CD14-positive monocyte (primary cell): Measurements from ENCODE around the gene NRAS. TPM values are rescaled to one million over a fixed set of nuclear protein-coding genes. Genes with fewer than 3 reads are reported as not detected.
A peak's percentile ranks its signal among the peaks of the same experiment; 100 is the strongest.

Source experiments
- DNase-seq, 3 donors: peaks; one replicate each; pipeline ENCODE4 v3.0.0-alpha.2; 2011 to 2022
- H2AFZ ChIP-seq: 2 replicates; pipeline ENCODE4 v1.6.0; 2012; ENCODE audit warnings: mild to moderate bottlenecking, low read depth, low read length, inconsistent platforms; ENCODE audit not compliant: insufficient read depth, poor library complexity, severe bottlenecking
- H3K27ac ChIP-seq, 2 donors: 1 replicate in 1 of 2; 2 replicates in 1 of 2; pipeline ENCODE4 v1.5.1; 2012 to 2013; ENCODE audit warnings: low read length in 2 of 2, control low read depth in 1 of 2, inconsistent platforms in 1 of 2, low read depth in 1 of 2, mild to moderate bottlenecking in 1 of 2
- H3K27me3 ChIP-seq, 2 donors: one replicate each; pipeline versions ENCODE4 v1.6.0 to v1.6.1; 2011 to 2013; ENCODE audit warnings: low read length in 2 of 2; ENCODE audit not compliant: control insufficient read depth in 2 of 2, insufficient read depth in 2 of 2
- H3K36me3 ChIP-seq, 2 donors: replicated peaks in 1 of 2; 1 replicate in 1 of 2; 2 replicates in 1 of 2; pipeline versions ENCODE4 v1.5.1 to v1.6.1; 2012 to 2013; ENCODE audit warnings: low read length in 2 of 2, control low read depth in 1 of 2, inconsistent platforms in 1 of 2, mild to moderate bottlenecking in 1 of 2; ENCODE audit not compliant: insufficient read depth in 2 of 2, control insufficient read depth in 1 of 2
- H3K4me1 ChIP-seq, 2 donors: 1 replicate in 1 of 2; 2 replicates in 1 of 2; pipeline versions ENCODE4 v1.5.1 to v1.6.1; 2012 to 2013; ENCODE audit warnings: low read length in 2 of 2, control low read depth in 1 of 2, inconsistent platforms in 1 of 2, mild to moderate bottlenecking in 1 of 2, moderate library complexity in 1 of 2; ENCODE audit not compliant: insufficient read depth in 2 of 2, control insufficient read depth in 1 of 2
- H3K4me2 ChIP-seq: replicated peaks from 2 replicates; pipeline ENCODE3; 2012; ENCODE audit warnings: low read length, moderate library complexity, mild to moderate bottlenecking; ENCODE audit not compliant: poor library complexity, severe bottlenecking; ENCODE audit errors: extremely low read depth
- H3K4me3 ChIP-seq, 3 experiments: fragments of 200-600 bp in 1 of 3; sonication (generic) in 1 of 3; replicated peaks in 1 of 3; 1 replicate in 2 of 3; 2 replicates in 1 of 3; pipeline ENCODE4 v1.5.1; 2011 to 2013; ENCODE audit warnings: low read length in 3 of 3, mild to moderate bottlenecking in 3 of 3, control low read depth in 2 of 3, low read depth in 2 of 3, inconsistent platforms in 1 of 3, moderate library complexity in 1 of 3
- H3K79me2 ChIP-seq: 2 replicates; pipeline ENCODE4 v1.6.0; 2012; ENCODE audit warnings: mild to moderate bottlenecking, control low read depth, inconsistent platforms, low read length, moderate library complexity; ENCODE audit not compliant: insufficient read depth
- H3K9ac ChIP-seq: 2 replicates; pipeline ENCODE4 v1.6.0; 2017; ENCODE audit warnings: low read length, mild to moderate bottlenecking; ENCODE audit not compliant: insufficient read depth, poor library complexity, severe bottlenecking
- H3K9me3 ChIP-seq, 2 donors: replicated peaks in 1 of 2; 1 replicate in 1 of 2; 2 replicates in 1 of 2; pipeline versions ENCODE4 v1.5.1 to v1.6.1; 2012 to 2013; ENCODE audit warnings: low read length in 2 of 2, control low read depth in 1 of 2; ENCODE audit not compliant: control insufficient read depth in 1 of 2, insufficient read depth in 1 of 2
- H4K20me1 ChIP-seq: 2 replicates; pipeline ENCODE4 v1.6.0; 2012; ENCODE audit warnings: mild to moderate bottlenecking, low read length, control low read depth, moderate library complexity; ENCODE audit not compliant: insufficient read depth
- H3K27ac Mint-ChIP-seq, 7 donors: one replicate each; pipeline ENCODE4 v1.8.0; 2020; ENCODE audit warnings: mild to moderate bottlenecking in 7 of 7, mixed read lengths in 7 of 7, moderate library complexity in 6 of 7, inconsistent platforms in 2 of 7
- H3K27me3 Mint-ChIP-seq, 3 donors: one replicate each; pipeline ENCODE4 v1.8.0; 2021 to 2022; ENCODE audit warnings: low read depth in 3 of 3, mild to moderate bottlenecking in 3 of 3, mixed read lengths in 3 of 3, moderate library complexity in 3 of 3, inconsistent platforms in 1 of 3
- H3K36me3 Mint-ChIP-seq, 2 donors: one replicate each; pipeline ENCODE4 v1.8.0; 2020; ENCODE audit warnings: mixed read lengths in 2 of 2, inconsistent platforms in 1 of 2, mild to moderate bottlenecking in 1 of 2
- H3K4me1 Mint-ChIP-seq: one replicate; pipeline ENCODE4 v1.8.0; 2020; ENCODE audit warnings: mild to moderate bottlenecking, mixed read lengths
- H3K4me3 Mint-ChIP-seq, 2 donors: one replicate each; pipeline ENCODE4 v1.8.0; 2020; ENCODE audit warnings: mild to moderate bottlenecking in 2 of 2, mixed read lengths in 2 of 2, moderate library complexity in 1 of 2
- H3K9me3 Mint-ChIP-seq, 7 donors: one replicate each; pipeline ENCODE4 v1.8.0; 2020 to 2022; ENCODE audit warnings: mixed read lengths in 7 of 7, mild to moderate bottlenecking in 6 of 7, moderate library complexity in 6 of 7, inconsistent platforms in 2 of 7
- CTCF ChIP-seq: fragments of 200-600 bp; IDR thresholded peaks from one replicate; pipeline ENCODE4 v1.8.0; 2022; ENCODE audit warnings: antibody characterized with exemption, mild to moderate bottlenecking
- WGBS: methylation state at CpG from one replicate; pipeline ENCODE4 v1.1.5; 2013; ENCODE audit warnings: missing lambda C conversion rate; ENCODE audit not compliant: insufficient coverage; 5-methylcytosine and 5-hydroxymethylcytosine counted together
- intact Hi-C, 2 donors: fragments of 100-400 bp; cut with micrococcal nuclease; formaldehyde crosslinking; loops; one replicate each; pipeline versions ENCODE4 v1.15.0 to v1.15.1; 2023
- polyA plus RNA-seq, 3 donors: library from polyadenylated mRNA; depleted of rRNA in 1 of 3; unstranded in 2 of 3; stranded (reverse) in 1 of 3; fragments of 300-500 nt in 2 of 3; fragments of >200 nt in 1 of 3; fragmentation: Illumina TruSeq in 2 of 3; gene quantifications; 1 replicate in 2 of 3; 2 replicates in 1 of 3; pipeline ENCODE4 v1.2.3, GENCODE V29; 2012 to 2021

The NRAS gene
- polyA plus RNA-seq, 3 donors = 12.2 to 42.7 (median 40.8) TPM

DNA sequence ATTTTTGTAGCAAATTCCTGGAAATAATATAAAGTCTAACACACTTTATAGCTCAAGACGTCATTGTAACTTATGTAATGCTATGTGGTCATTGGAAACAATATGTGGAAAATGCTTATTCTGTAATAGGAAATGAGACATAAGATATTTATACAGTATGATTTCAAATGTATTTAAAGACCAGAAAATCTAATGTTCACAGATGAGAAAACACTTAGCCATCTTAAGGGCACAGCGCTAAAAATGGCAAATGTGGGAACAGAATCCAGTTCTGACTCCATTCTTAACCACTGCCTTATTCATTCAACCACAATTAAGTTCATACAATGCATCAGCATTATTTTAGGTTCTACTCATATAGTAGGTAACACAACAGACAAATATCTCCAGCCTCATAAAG lies 28.7 kb upstream of the NRAS start:
- Mint-ChIP-seq H3K36me3 (peaks cover 63 to 86% of the 10 kb centered on the region in 2 donors), H3K9me3 (no peaks in the 10 kb centered on the region), H3K27ac (peak overlapping the region in 6 of 7 donors; percentile 19 to 73 (median 38)), H3K27me3 (peaks cover 0 to 2% (median 0%) of the 10 kb centered on the region in 3 donors), H3K4me3 (no peak overlapping the region), H3K4me1 (peaks cover 12% of the 10 kb centered on the region)
- intact Hi-C loops = no loop called here
- H4K20me1 ChIP-seq = peaks cover 100% of the 10 kb centered on the region
- peaks cover 61 to 100% of the 10 kb centered on the region in 2 donors for H3K36me3 ChIP-seq
- H3K79me2 ChIP-seq = peaks cover 100% of the 10 kb centered on the region
- no peaks in the 10 kb centered on the region for H3K27me3 ChIP-seq
- no peak overlapping the region for H3K9ac ChIP-seq
- TF ChIP-seq CTCF = no peak
- H3K27ac ChIP-seq = peak overlapping the region in 1 of 2 donors; percentile 36
- no peak overlapping the region for H3K4me2 ChIP-seq
- H2AFZ ChIP-seq = no peak overlapping the region
- no peak overlapping the region for H3K4me3 ChIP-seq
- DNase-seq = no peak
- H3K9me3 ChIP-seq = no peaks in the 10 kb centered on the region
- 67% methylated on average over 1 of the region's 2 CpGs for WGBS
- no peaks in the 10 kb centered on the region for H3K4me1 ChIP-seq

GRCh38 chr1:114741963-114742746 lies 25.6 kb upstream of the NRAS start:
- peak overlapping the region in 3 of 7 donors; percentile 3 to 72 (median 36) for H3K27ac Mint-ChIP-seq
- H3K36me3 ChIP-seq = peaks cover 56 to 100% of the 10 kb centered on the region in 2 donors
- WGBS = 100% methylated on average over 1 of the region's 11 CpGs
- no peaks in the 10 kb centered on the region for H3K9me3 Mint-ChIP-seq
- no peak overlapping the region for H3K4me3 ChIP-seq
- TF ChIP-seq CTCF = no peak
- no peaks in the 10 kb centered on the region for H3K9me3 ChIP-seq
- peaks cover 100% of the 10 kb centered on the region for H3K79me2 ChIP-seq
- H4K20me1 ChIP-seq = peaks cover 100% of the 10 kb centered on the region
- H2AFZ ChIP-seq = no peak overlapping the region
- no peaks in the 10 kb centered on the region for H3K27me3 ChIP-seq
- H3K27ac ChIP-seq = no peak overlapping the region
- no peaks in the 10 kb centered on the region for H3K4me1 ChIP-seq
- intact Hi-C loops = no loop called here
- no peaks in the 10 kb centered on the region for H3K27me3 Mint-ChIP-seq
- peaks cover 7% of the 10 kb centered on the region for H3K4me1 Mint-ChIP-seq
- no peak overlapping the region for H3K9ac ChIP-seq
- no peak for DNase-seq
- peaks cover 62 to 82% of the 10 kb centered on the region in 2 donors for H3K36me3 Mint-ChIP-seq
- H3K4me2 ChIP-seq = no peak overlapping the region
- H3K4me3 Mint-ChIP-seq = no peak overlapping the region
